Hepatic stellate cell (primary cell): ENCODE results near the gene PEX13.
"Not testable (repeated sequence)": the region's sequence is repeated elsewhere in the genome, so short reads cannot be mapped to it uniquely, and the experiment has no call there.

Source experiments
- DNase-seq: peaks from one replicate; pipeline ENCODE4 v3.0.0; 2011; ENCODE audit warnings: low spot score

The PEX13 gene, protein sequence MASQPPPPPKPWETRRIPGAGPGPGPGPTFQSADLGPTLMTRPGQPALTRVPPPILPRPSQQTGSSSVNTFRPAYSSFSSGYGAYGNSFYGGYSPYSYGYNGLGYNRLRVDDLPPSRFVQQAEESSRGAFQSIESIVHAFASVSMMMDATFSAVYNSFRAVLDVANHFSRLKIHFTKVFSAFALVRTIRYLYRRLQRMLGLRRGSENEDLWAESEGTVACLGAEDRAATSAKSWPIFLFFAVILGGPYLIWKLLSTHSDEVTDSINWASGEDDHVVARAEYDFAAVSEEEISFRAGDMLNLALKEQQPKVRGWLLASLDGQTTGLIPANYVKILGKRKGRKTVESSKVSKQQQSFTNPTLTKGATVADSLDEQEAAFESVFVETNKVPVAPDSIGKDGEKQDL

DNA sequence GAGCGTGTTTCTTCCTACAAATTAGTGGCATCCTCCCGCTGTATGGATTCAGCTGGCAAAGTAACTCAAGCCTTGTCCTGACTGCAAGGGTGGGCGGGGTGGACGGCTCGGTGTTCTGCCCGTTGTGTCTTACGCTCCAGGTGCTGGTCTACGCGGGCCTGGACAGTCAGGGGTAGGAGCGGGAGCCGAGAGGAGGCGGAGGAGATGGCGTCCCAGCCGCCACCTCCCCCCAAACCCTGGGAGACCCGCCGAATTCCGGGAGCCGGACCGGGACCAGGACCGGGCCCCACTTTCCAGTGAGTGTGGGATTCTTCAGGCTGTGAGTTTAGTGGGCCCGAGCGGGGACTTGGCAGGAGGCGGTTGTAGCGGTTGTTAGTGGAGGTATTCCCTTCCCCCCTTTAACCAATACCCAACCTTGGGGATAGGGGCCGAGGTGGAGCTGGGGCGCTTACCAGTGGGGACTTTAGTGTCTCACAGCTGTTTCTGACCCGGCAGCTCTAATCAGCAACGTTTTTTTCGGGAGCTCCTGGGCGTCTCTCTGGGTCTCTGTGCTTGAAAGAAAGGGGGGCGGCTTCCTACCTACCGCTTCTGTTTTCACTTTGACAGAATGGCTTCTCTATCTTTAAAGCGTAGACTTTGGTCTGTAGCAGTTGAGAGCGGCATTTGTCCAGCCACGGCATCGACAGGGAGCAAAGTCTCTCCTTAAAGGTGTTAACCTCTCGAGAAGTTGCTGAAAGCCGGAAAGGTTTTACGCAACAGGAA lies at the start of gene PEX13, which contains the start of gene PUS10:
Gene PEX13, plus strand, starts transcription at position 165 of the 762 bp plus-strand sequence. Its CDS starts 40 bp downstream, at position 205.
Gene PUS10, minus strand, starts transcription at position 700 of the 762 bp plus-strand sequence. CDS start 6,365 bp downstream, outside the sequence.
- peak; percentile 82 for DNase-seq

DNA sequence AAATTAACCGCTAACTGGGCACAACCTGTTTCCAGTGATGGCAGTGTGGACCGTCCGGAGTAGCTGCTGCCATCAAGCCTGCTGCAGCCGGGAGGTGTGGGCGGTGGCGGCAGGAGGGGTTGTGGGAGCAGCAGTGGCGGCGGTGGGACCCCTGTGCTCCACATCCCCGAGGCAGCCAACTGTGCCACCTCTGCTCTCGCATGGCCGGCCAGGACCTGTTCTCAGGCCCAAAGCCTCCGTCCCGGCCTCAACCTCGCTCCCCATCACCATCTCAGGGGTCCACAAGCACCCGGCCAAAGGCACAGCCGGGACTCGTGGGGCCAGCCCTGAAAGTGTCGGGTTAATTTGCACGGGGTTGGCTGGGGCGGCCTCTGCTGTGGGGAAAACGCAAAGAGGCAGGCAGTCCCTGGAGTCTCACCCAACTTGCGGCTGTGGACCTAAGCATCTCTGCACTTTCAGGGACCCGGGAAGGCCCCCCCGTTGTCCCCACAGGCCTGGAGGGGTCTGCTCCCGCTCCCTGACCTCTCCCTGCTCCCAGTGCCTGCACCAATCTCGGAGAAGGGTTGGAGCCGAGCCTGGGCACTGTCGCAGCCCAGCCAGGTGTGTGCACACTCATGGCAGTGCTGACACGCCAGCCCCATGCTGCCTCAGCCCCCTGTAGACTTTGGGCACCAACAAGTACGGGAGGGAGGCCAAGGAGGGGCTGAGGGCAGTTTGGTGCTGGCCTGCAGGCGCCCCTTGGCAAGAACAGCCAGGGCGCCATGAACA lies 44.4 kb upstream of the PEX13 start:
- no peak for DNase-seq

DNA sequence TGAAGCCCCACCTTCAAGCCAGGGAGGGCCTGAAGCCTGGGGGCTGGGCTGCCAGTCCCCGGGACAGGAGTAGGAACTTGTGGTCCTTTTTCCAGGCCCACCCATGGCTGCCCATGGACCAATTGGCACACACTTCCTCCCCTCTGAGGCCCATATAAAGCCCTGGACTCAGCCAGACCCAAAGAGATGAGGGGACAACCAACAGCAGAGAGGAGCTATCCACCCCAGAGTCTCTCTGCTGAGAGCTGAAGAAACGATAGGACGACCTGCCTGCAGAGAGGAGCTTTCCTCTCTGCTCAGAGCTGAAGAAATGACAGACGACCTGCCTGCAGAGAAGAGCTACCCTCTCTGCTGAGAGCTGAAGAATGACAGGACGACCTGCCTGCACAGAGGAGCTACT lies 43.8 kb upstream of the PEX13 start:
- DNase-seq = no peak

DNA sequence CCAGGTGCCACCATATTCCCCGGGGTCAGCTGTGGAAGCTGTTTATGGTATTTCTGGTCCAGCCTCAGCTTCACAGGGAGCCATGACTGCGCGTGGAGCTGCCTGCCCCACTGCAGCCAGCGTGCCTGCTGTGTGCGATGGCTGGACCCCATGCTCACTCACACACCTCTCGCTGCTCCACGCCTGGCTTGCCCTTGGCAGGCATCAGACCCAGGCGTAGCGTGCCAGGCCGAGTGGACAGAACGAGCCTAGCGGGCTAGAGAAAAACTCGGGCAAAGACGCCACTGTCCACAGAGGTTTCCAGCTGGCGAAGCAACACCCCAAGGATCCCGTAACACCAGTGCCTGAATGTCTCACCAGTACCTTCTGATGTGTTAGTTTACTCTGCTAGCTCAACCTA lies 42.9 kb upstream of the PEX13 start:
- no peak for DNase-seq

DNA sequence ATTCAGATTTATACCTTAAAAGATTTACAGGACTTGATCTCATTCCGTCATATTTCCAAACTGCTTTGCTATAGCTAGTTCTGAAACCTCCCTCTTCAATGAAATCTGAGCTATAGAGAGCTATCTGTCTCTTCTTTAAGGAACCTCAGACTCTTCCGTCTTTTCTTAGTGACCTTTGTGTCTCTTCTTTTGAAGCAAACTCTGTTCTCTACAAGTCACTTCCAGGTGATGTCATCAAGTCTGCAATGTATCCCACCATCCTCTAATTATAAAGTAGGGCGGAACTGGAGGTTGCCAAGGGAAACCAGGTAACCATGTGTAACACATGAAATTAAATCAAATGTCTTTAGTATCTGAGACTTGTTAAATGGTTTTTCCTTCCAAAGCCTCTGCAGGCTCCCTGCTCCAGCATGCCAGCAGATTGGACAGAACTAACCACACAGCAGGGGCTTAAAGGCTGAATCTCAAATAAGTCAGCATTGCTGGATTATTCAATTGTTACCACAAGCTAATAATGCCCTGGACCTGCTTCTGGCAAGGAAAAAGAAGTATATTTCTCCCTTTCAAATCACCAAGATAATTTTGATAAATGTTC lies 41.2 kb upstream of the PEX13 start:
- DNase-seq = no peak

DNA sequence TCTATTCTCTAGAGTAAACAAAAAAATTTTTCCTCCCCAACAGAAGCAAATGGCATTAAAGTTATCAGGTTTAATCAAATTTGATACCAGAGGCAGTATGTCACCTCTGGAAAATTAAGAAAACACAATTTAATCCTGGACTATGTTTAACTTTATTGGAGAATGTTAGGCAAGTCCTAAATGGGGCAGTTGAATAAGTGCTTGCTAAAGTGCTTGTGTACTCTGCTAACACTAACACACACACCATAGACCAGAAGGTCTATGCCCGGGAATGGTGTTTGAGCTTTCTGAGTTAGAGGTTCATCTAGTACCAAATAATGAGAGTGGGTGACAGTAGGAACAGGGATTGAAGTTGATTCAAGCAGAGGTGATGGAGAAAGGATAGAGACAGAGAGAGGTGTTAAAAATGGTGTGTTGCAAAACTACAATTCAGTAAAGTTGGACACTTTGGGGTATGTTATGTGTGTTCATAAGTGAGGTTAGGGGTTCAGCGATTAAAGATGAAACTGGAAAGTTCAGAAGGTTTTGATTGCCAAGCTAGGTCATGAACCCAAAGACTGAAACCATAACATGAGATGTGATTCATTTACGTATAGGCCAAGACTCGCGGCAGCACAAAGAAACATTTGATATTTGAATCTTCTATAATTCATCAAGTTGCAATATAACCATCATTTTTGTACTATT lies 40.5 kb upstream of the PEX13 start:
- no peak for DNase-seq

DNA sequence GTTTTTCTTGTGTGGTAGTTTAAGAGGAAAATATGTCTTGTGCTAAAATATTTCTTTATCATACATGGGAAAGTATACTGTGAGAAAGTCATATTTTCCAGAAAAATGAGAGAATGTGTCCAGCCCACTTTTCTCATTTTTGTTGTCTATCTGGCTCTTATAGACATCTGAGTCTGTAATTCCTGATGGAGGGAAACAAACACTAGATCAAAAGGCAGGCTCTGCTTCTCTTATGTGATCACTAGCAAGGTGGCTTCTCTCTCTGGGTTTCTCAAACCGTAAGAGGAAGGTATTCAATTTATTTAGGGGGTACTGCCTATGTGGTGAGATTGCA lies 40.0 kb upstream of the PEX13 start:
- DNase-seq = no peak

DNA sequence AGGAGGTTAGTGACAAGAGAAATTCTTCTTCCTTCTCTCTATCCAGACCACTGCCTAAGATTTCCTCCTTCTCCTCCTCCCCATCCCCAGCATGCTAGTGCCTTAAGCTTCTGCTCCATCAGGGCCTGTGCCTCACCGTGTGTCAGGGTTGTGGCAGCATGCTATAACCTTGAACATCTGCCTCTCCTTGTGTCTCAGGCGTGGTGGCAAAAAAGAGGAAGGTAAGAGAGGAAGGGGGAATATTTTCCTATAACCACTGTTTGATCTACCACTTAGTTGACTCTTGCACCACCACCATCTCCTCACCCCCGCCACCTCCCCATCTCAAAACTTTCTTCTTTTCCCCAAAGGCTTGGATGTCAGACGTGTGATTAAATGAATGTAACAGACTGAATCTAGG lies 38.3 kb upstream of the PEX13 start:
- no peak for DNase-seq

DNA sequence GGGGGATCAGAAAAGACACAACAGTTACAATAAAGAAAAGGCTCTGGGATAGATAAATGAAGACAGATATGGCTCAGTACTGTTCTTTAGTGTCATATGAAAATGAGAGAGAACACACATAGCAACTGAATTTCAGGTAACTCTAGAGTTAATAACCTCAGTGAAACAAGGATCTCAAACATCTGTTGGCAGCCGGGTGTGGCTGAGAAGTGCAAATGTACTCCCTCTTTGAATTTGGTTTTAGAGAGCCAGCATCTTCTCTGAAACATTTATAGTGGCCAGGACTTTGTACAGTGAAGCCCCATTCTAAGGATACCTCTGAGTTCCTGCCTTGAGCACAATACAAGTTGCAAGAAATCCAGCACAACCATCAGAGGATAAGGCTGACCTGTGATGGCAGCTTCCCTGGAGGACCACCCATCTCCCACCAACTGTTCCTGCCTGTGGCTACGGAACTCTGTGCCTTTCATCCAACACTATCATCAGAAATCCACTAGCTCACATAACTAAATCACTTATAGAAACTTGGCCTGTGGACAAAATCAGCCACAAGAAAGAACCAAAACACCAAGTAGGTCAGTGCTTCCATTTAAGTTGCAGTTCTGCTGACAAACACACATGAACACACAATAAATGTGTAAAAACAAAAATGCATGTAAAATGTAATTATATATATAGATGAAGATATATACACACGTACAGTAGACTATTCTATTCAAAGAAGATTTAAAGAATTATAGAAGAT lies 37.3 kb upstream of the PEX13 start:
- DNase-seq = no peak

DNA sequence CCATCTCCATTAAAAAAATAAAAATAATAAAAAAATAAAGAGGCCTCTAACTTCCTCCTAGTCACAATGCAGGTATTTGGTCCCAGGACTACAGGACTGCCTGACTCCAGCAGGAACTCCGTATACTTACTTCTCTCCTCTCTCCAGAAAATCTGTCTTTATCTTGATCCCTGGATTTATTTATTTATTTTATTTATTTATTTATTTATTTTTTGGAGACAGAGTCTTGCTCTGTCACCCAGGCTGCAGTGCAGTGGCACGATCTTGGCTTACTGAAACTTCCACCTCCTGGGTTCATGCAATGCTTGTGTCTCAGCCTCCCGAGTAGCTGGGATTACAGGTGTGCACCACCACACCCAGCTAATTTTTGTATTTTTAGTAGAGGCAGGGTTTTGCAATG lies 35.5 kb upstream of the PEX13 start:
- not testable (repeated sequence) for DNase-seq

DNA sequence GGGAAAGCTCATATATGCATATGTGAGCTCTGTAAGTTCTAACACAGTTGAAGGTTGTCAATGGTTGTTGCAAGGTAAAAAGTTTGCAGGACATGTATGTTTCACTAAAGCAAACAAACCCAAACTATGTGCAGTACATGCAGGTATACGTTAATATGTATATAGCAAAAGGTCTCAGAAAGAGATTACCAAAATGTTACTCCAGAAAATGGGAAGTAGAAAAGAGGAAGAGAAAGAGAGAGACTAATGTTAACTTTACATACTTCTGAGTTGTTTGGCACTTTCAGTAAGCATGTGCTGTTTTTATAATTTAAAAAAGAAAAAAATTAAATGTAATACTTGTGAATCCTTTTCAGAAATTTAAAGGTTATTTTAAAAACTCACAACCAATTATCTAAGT lies 32.8 kb upstream of the PEX13 start:
- no peak for DNase-seq

DNA sequence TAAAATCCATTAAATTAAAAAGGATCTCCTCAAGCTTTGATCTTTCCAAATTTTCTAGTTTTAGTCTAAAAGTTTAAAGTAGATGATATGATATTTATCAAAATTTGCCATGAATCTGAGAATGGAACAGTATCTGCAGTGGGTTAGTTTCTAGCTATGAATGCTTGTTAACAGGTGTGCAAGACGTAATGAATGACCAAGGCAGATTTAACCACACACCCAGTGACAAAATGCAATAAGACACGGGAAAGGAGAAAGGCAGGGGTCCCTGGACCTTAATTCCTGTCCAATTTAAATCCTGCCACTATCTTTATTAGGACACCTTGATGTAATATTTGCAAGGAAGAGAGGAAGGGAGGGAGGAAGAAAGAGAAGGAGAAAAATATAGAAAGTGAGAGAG lies 30.5 kb upstream of the PEX13 start:
- no peak for DNase-seq

DNA sequence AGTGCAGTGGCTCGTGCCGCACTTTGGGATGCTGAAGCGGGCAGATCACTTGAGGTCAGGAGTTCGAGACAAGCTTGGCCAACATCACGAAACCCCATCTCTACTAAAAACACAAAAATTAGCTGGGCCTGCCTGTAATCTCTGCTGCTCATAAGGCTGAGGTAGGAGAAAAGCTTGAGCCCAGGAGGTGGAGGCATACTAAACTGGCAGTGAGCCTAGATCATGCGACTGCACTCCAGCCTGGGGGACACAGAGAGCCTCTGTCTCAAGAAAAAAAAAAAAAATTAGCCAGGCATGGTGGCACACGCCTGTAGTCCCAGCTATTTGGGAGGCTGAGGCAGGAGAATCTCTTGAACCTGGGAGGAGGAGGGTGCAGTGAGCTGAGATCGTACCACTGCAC lies 29.9 kb upstream of the PEX13 start:
- DNase-seq = not testable (repeated sequence)

DNA sequence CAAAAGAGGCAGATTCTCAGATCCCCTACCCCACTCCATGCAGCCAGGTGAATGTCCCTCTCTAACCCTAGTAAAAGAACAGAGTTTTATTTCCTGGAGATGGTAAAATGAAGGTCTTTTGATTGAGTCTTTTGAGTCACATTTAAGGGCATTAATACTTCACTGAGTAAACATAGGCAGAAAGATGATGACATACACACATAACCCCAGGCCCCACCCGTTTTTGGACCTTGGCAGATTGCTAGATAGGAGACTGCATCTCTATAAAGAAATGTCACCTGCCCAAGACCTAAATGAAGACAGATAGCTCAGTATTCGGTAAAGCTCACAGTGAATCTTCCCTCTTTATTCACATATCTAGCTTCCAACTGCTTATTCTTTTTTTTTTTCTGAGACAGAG lies 28.3 kb upstream of the PEX13 start:
- DNase-seq = no peak

DNA sequence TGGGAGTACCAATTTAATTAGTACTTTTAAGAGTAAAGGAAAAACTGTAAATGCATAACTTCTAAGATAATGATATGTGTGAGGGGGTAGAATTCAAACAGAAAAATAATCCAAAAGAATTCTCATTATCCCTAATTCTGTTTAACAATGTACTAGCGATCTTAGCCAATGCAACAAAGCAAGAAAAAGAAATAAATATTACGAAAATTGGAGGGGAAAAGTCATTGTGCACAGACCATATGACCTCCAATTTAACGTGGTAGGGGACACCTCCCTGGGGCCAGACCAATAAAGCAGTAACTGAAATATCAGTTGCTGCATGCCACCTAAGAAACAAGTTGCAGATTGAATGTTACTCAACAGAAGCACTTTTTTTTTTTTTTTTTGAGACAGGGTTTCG lies 25.9 kb upstream of the PEX13 start:
- DNase-seq = no peak

DNA sequence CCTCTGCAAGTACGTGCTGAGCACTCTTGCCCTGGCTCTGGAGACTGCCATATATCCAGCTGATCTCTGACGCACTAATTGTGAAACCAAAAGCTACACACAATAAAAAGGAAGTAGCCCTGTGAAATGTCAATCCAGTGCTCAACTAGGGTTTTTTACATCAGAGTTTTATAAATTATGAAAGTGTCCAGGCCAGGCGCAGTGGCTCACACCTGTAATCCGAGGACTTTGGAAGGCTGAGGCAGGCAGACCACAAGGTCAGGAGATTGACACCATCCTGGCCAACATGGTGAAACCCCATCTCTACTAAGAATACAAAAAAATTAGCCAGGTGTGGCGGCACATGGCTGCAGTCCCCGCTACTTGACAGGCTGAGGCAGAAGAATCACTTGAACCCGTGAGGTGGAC lies 24.5 kb upstream of the PEX13 start:
- no peak for DNase-seq

DNA sequence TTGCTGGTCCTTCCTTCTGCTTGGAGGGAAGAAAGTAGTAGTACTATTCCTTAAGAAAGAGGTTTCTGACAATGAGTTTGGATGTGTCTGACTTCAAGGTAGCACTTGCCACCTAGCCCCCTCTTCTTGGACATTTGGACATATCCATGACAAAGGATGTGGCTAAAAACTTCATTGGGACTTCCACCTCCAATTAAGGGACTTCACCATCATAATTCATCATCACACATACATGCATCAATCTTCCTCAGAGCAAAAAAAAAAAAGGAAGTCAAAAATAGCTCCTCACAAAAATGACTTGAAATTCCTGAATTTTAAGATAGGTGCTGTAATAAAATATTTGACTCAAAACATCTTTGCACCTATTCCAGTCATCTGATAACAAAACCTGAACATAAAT lies 23.4 kb upstream of the PEX13 start:
- DNase-seq = no peak

DNA sequence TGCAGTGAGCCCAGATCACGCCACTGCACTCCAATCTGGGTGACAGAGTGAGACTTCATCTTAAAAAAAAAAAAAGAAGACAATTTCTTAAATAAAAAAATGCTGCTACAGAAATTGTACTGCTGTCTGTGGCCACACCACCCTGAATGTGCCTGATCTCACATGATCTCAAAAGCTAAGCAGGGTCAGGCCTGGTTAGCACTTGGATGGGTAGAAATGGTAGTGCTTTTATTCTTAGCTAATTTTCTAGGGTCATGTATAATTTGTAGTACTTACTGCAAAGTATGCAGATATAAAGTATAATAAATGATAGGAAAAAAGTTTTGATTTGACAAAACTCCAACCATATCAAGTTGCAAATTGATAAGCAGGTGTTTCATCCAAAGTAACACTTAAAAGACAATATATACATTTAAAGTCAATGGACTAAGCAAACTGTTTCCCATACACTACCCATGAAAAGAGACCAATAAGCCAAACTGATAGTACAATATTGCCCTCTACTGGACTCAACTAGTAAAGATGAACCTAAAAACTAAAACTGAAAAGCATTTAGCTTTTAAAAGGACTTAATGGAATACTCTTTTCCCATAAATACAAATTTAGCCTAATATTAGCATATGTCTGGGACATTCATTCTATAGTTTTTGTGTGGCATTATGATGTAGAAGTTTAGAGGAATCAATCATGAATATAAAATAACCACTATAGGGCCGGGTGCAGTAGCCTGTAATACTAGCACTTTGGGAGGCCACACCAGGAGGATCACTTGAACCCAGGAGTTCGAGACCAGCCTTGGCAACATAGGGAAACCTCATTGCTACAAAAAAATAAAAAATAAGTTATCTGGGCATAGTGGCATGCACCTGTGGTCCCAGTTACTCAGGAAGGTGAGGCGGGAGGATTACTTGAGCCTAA lies 18.6 kb upstream of the PEX13 start:
- DNase-seq = peak; percentile 21

DNA sequence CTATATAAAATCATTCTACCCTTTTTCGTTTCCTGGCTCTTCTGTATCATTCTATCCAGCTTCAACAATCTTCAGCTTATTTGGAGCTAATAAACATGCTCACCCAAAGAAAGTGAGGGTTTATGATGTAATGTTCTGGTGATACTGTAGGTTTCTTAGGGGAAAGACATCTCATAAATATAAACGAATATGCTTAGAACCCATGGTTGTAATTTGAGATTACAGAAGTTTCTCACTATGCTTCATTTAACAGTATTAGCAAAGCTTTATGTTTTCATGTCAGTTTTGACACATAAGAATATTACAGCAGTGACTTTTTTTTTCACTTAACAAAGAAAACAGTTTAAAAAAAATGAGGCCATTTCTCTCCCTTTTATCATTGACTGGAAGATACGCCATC lies 11.8 kb upstream of the PEX13 start:
- no peak for DNase-seq
